HFF-Myc (cell line): ENCODE measurements around the gene DLG1.

Source experiments
- DNase-seq: peaks from one replicate; pipeline ENCODE4 v3.0.0-alpha.2; 2011; ENCODE audit warnings: low read depth; ENCODE audit errors: extremely low read depth
- H3K4me3 ChIP-seq: replicated peaks from 2 replicates; pipeline ENCODE4 v1.5.1; 2011; ENCODE audit warnings: low read depth, mild to moderate bottlenecking, control low read depth, low read length
- TF ChIP-seq, protein P1 (sequence below): IDR thresholded peaks from 2 replicates; pipeline ENCODE4 v1.5.1; 2012; ENCODE audit warnings: mild to moderate bottlenecking, low read depth, low read length, control low read depth; ENCODE audit errors: missing control alignments

Gene DLG1

GRCh38 chr3:197226179-197226578 is 72.2 kb downstream of the DLG1 start:
- DNase-seq, result no peak

GRCh38 chr3:197225579-197225978 is 72.8 kb downstream of the DLG1 start:
- TF ChIP-seq, protein P1, sequence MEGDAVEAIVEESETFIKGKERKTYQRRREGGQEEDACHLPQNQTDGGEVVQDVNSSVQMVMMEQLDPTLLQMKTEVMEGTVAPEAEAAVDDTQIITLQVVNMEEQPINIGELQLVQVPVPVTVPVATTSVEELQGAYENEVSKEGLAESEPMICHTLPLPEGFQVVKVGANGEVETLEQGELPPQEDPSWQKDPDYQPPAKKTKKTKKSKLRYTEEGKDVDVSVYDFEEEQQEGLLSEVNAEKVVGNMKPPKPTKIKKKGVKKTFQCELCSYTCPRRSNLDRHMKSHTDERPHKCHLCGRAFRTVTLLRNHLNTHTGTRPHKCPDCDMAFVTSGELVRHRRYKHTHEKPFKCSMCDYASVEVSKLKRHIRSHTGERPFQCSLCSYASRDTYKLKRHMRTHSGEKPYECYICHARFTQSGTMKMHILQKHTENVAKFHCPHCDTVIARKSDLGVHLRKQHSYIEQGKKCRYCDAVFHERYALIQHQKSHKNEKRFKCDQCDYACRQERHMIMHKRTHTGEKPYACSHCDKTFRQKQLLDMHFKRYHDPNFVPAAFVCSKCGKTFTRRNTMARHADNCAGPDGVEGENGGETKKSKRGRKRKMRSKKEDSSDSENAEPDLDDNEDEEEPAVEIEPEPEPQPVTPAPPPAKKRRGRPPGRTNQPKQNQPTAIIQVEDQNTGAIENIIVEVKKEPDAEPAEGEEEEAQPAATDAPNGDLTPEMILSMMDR, result no peak
- H3K4me3 ChIP-seq, result no peak overlapping the region
- no peak for DNase-seq

More at GRCh38 chr3:197226179-197226578, 72.2 kb downstream of the DLG1 start:
- no peak overlapping the region for H3K4me3 ChIP-seq
- TF ChIP-seq, protein P1, result no peak

DNA sequence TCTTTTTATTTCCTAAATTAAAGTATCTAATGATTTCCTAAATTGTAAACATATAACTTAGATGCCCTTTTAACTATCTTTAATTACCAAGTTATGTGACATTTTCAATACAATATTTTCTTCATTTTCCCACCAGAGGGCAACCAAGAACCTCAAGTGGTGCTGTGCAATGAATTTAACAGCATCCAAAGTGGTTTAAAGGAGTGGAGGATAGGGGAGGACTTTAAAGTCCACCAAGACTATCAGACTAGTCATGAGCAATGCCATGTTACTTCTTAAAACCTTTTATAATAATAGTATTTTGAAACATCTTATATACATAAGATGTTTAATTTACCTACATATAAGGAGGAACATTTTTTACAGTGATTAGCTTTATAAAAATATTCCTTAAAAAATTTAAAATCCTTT is 74.4 kb downstream of the DLG1 start:
- DNase-seq, result peak; percentile 32
- H3K4me3 ChIP-seq, result no peak overlapping the region
- TF ChIP-seq, protein P1, result peak; percentile 43

- DNase-seq, result no peak
- TF ChIP-seq, protein P1, result no peak
- no peak overlapping the region for H3K4me3 ChIP-seq
These were observed 75.5 kb downstream of the DLG1 start for GRCh38 chr3:197222937-197223370.

DNA sequence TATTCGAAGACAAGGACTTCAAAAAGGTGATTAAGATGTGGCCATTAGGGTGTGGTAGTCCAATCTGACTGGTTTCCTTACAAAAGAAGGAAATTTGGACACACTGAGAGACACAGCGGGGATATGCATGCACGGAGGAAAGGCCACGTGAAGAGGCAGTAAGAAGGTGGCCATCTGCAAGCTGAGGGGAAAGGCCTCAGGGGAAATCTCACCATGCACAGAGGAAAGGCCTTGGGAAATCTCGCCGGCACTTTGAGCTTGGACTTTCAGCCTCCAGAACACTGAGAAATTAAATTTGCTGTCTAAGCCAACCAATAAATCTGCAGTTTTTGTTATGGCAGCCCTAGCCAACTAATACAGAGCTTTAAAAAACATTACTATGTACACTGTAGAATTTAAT is 78.8 kb downstream of the DLG1 start:
- no peak overlapping the region for H3K4me3 ChIP-seq

GRCh38 chr3:197218210-197218609 is 80.2 kb downstream of the DLG1 start:
- no peak overlapping the region for H3K4me3 ChIP-seq
- TF ChIP-seq, protein P1, result no peak
- no peak for DNase-seq

More for the DNA sequence above, 78.8 kb downstream of the DLG1 start:
- TF ChIP-seq, protein P1, result no peak
- DNase-seq, result no peak

GRCh38 chr3:197216914-197217313 is 81.5 kb downstream of the DLG1 start:
- TF ChIP-seq, protein P1, result no peak
- H3K4me3 ChIP-seq, result no peak overlapping the region

More at GRCh38 chr3:197216914-197217313, 81.5 kb downstream of the DLG1 start:
- DNase-seq, result no peak
